GM23338 (cell line): ENCODE measurements around the gene SMIM35.

Experiments used
- CREB1 ChIP-seq: fragments of 250-450 bp; sonication (Bioruptor Pico); IDR thresholded peaks from 2 replicates; pipeline ENCODE4 v1.5.0; 2020; ENCODE audit warnings: low read depth, mild to moderate bottlenecking, moderate library complexity
- CTCF ChIP-seq, 2 experiments: fragments of 200-600 bp in 1 of 2; sonication (generic) in 1 of 2; conservative IDR thresholded peaks; 2 replicates each; pipeline versions ENCODE4 v1.5.1 to v1.6.1; 2016 to 2017; ENCODE audit warnings: antibody characterized with exemption in 2 of 2, low read depth in 2 of 2, mild to moderate bottlenecking in 2 of 2, moderate library complexity in 1 of 2
- ETS1 ChIP-seq: IDR thresholded peaks from 2 replicates; pipeline ENCODE4 v1.6.1; 2016; ENCODE audit warnings: antibody characterized with exemption
- EZH2 ChIP-seq: fragments of 200-600 bp; sonication (generic); IDR thresholded peaks from one replicate; pipeline ENCODE4 v1.8.0; 2017; ENCODE audit warnings: antibody characterized with exemption, mild to moderate bottlenecking, low read depth; ENCODE audit not compliant: unreplicated experiment
- EZH2phosphoT487 ChIP-seq: fragments of 200-600 bp; sonication (generic); IDR thresholded peaks from one replicate; pipeline ENCODE4 v1.8.1; 2018; ENCODE audit warnings: antibody characterized with exemption; ENCODE audit not compliant: unreplicated experiment
- JUNB ChIP-seq: IDR thresholded peaks from one replicate; pipeline ENCODE4 v1.6.1; 2016; ENCODE audit warnings: antibody characterized with exemption; ENCODE audit not compliant: unreplicated experiment
- POLR2AphosphoS5 ChIP-seq: IDR thresholded peaks from 2 replicates; pipeline ENCODE4 v1.6.1; 2016; ENCODE audit warnings: antibody characterized with exemption, low read depth
- ZNF114 ChIP-seq: fragments of 250-450 bp; sonication (Bioruptor Pico); IDR thresholded peaks from 2 replicates; pipeline ENCODE4 v1.5.0; 2020; ENCODE audit warnings: mild to moderate bottlenecking, moderate library complexity
- TF ChIP-seq, protein P1 (sequence below): IDR thresholded peaks from one replicate; pipeline ENCODE4 v1.6.1; 2018; ENCODE audit warnings: antibody characterized with exemption; ENCODE audit not compliant: unreplicated experiment

DNA sequence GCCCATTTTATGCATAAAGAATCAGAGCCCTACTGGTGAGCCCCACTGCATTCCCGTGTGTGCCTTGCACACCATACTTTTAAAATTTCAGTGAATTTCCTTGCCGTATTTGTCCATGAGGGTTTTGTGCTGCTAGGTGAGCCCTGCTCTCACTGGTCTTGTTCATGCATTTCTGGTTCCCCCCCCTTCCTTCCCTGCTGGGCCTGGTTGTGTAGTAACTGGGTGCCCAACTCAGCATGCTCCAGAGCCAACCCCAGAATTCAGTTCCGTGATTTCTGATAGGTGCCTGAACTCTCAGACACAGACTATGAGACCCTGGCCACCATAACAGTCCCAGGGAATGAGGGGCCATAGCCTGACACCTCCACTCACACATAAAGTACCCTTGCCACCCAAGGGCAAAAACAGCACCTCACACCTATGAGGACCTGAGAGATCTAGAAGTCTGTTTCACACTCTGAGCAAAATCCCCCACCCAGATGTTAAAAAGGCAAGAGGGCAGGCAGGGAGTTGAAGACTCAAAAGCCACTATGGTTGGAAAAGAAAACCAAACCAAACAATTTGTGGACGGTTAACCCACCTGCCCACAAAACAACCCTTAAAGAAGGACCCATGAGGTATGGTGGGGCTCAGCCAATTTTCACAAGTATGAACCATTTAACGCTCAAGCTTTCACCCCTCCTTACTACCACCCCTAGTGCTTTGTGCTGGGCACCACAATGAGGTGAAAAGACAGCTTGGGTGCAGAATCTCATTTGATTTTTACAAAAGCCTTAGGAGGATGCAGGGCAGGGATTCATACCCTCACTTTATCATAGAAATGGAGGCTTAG is 117.4 kb downstream of the SMIM35 start:
- TF ChIP-seq CTCF (conservative IDR thresholded peaks at IDR 0.05; ENCODE audit: low read depth in 2 of 2) (no peak), EZH2phosphoT487 (no peak), CREB1 (CRISPR knock-in tag) (no peak), ETS1 (no peak), EZH2 (no peak), POLR2AphosphoS5 (no peak), JUNB (no peak), ZNF114 (CRISPR knock-in tag) (no peak)
- TF ChIP-seq, protein P1, sequence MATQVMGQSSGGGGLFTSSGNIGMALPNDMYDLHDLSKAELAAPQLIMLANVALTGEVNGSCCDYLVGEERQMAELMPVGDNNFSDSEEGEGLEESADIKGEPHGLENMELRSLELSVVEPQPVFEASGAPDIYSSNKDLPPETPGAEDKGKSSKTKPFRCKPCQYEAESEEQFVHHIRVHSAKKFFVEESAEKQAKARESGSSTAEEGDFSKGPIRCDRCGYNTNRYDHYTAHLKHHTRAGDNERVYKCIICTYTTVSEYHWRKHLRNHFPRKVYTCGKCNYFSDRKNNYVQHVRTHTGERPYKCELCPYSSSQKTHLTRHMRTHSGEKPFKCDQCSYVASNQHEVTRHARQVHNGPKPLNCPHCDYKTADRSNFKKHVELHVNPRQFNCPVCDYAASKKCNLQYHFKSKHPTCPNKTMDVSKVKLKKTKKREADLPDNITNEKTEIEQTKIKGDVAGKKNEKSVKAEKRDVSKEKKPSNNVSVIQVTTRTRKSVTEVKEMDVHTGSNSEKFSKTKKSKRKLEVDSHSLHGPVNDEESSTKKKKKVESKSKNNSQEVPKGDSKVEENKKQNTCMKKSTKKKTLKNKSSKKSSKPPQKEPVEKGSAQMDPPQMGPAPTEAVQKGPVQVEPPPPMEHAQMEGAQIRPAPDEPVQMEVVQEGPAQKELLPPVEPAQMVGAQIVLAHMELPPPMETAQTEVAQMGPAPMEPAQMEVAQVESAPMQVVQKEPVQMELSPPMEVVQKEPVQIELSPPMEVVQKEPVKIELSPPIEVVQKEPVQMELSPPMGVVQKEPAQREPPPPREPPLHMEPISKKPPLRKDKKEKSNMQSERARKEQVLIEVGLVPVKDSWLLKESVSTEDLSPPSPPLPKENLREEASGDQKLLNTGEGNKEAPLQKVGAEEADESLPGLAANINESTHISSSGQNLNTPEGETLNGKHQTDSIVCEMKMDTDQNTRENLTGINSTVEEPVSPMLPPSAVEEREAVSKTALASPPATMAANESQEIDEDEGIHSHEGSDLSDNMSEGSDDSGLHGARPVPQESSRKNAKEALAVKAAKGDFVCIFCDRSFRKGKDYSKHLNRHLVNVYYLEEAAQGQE, result no peak
